GM19023 (cell line): ENCODE data around the gene TGM3.
"Not testable (repeated sequence)": the region's sequence is repeated elsewhere in the genome, so short reads cannot be mapped to it uniquely, and the experiment has no call there.

Experiments
- ATAC-seq: cut with Tn5 transposase; IDR thresholded peaks from one replicate; pipeline ENCODE4 v1.9.1; 2021; ENCODE audit warnings: mild to moderate bottlenecking, moderate library complexity; ENCODE audit not compliant: unreplicated experiment

Gene TGM3, protein sequence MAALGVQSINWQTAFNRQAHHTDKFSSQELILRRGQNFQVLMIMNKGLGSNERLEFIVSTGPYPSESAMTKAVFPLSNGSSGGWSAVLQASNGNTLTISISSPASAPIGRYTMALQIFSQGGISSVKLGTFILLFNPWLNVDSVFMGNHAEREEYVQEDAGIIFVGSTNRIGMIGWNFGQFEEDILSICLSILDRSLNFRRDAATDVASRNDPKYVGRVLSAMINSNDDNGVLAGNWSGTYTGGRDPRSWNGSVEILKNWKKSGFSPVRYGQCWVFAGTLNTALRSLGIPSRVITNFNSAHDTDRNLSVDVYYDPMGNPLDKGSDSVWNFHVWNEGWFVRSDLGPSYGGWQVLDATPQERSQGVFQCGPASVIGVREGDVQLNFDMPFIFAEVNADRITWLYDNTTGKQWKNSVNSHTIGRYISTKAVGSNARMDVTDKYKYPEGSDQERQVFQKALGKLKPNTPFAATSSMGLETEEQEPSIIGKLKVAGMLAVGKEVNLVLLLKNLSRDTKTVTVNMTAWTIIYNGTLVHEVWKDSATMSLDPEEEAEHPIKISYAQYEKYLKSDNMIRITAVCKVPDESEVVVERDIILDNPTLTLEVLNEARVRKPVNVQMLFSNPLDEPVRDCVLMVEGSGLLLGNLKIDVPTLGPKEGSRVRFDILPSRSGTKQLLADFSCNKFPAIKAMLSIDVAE

DNA sequence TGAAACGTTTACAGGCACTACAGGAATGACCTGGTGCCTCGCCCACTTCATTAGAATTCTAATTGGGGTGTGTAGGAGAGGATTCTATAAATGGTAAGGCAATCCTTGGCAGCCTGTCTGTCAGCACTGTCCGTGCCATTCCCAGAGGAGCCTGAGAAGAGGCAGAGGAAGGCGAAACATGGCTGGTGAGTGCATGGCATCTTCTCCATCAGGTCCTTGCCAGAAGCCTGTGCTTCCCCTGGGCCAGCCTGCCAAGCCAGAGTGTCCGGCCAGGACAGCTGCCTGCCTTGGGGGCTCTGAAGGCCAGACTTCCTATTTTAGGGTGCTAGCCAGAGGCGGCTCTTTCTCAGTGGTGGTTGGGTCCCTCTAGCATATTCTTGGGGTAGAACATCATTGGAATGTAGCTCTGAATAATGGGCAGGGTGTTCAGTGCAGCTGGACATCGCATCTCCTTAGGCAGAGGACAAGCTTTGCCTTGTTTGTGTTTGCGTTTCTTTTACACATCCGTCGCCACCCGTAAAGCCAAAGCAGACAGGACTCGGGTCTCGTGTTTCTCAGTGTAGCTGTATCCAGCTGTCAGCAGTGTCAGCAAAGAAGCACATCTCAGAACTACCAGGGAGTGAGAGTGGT, at the start of gene TGM3:
Gene TGM3, plus strand, starts transcription at position 116 of the 630 bp plus-strand sequence. Its CDS starts 63 bp downstream, at position 179.
- no peak for ATAC-seq

DNA sequence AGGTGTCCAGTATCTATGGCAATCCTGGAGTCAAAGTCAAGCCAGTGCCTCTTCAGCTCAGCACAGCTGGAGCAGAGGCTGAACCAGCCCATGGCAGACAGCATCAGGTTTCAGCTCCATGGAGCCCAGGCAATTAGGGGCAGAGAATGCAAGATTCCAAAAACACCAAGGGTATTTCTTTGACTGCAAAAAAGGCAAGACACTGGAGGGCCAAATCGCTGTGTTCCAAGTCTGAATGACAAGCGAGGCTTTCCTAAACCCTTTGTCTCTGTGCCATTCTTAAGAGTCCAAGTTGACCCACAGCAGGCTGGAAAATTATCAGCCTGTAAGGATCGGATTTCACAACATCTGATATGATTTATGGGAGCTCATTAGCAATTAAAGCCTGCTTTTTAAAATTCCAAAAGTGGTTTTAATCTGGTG, 49.7 kb upstream of the TGM3 start:
- no peak for ATAC-seq

DNA sequence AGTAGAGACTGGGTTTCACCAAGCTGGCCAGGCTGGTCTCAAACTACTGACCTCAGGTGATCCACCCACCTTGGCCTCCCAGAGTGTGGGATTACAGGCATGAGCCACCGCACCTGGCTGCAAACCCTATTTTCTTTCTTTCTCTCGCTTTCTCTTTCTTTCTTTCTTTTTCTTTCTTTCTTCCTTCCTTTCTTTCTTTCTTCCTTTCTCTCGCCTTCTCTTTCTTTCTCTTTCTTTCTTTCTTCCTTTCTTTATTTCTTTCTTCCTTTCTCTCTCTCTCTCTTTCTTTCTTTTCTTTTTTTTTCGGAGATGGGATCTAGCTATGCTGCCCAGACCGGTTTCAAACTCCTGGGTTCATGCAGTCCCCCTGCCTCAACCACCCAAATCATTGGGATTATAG, 47.0 kb upstream of the TGM3 start:
- ATAC-seq, result no peak

DNA sequence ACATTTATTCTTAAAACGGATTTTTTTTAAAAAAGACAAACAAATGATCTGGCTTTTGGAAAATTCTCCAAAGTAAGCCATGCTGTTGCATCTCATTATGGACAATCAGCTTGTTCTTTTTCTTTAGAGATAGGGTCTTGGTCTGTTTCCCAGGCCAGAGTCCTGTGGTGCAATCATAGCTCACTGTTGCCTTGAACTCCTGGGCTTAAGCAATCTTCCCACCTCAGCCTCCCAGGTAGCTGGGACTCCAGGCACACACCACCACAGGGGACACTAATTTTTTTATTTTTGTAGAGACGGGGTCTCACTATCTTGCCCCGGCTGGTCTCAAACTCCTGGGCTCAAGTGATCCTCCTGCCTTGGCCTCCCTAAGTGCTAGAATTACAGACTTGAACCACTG, 45.9 kb upstream of the TGM3 start:
- ATAC-seq, result no peak

DNA sequence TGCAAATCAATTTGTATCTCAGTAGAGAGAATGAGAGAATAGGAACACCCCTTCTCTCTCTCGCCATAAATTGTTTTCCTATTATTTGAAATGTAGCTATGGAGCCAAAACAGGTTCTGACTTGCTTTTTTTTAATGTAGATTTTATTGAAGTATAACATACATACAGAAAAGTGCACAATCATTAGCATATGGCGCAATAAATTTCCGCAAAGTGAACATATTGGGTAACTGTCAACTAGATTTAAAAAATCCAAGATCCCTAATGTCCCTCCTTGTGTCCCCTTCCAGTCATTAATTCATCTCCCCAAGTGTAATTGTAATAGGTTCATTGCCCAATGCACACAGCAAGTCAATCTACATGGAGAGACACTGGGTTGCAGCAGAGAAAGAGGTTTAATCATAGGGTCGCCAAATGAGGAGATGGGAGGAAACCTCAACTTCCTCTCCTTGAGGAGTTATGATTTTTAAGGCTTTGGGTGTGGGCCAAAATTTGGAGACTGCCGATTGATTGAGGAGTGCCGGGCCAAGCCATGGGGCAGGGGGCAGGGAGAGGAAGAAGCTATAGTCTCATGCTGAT, 43.3 kb upstream of the TGM3 start:
- ATAC-seq, result no peak

DNA sequence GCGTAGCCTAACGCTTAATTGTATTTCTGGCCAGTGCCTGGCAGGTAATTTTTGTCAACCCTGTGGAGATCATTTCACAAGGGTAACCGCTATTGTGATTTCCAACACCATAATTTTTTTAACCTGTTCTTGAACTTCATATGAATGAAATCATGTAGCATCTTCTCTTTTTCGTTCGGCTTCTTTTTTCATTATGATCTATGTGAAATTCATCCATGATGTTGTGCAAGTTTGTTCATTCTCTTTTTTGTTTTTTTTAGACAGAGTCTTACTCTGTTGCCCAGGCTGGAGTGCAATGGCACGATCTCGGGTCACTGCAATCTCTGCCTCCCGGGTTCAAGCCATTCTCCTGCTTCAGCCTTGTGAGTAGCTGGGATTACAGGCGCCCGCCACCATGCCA, 42.5 kb upstream of the TGM3 start:
- ATAC-seq, result no peak

DNA sequence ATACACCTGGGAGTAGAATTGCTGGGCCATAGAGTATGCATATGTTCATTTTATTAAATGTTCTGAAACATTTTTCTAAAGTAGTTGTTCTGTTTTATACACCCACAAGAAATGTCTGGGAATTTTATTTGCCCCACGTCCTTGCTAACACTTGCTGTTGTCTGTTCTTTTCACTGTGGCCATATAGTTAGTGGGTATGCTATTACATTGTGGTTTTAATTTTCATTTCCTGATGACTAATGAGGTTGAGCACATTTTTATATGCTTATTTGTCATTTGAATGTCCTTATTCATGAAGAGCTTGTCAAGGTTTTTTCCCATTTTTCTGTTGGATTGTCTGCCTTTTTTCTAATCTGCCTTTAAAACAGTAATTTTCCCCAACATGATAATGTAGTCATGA, 41.5 kb upstream of the TGM3 start:
- no peak for ATAC-seq

DNA sequence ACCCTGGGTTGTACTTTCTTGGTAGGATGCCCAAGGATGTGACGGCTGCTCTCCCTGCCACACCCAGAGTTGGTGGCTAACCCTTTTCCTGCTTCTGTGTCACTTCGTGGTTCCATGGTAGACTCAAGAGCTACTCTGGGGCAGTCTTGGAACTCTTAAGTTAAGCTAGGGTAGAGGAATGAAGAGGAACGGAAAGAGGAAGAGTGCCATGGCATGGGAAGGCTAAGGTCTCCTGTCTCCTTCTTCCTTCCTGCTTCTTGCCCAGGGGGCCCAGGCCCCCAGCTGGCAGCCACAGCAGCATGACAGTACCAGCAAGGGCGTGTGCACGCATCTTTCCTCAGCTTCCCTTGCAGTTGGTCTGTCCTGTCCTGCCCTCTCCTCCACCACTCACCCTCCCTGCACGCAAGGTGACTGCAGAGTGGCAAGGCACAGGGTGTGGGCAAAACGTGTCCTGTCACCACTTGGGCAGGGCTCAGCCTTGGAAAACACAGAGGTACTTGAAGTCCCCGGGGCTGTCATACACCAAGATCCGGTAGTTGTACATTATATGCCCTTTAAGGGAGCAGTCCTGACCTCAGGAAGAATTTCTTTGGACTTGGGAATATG, 39.8 kb upstream of the TGM3 start:
- no peak for ATAC-seq

DNA sequence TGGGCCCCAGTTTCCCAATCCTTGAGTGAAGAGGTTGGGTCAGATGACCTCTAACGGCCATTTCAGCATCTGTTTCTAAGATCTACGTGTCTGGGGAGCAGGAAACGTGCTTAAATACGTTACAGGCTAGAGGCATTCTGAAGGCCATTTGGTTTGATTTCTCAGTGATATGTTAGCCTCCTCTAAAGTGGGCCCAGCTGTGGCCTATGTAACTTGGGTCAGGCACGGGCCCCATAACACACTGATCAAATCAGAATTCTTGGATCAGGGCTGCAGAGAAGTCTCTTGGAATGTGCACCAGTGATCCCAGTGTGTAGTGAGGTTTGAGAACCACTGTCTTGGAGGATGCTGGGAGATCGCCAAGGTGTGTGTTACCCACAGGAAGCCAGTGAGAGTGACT, 36.1 kb upstream of the TGM3 start:
- ATAC-seq, result no peak

DNA sequence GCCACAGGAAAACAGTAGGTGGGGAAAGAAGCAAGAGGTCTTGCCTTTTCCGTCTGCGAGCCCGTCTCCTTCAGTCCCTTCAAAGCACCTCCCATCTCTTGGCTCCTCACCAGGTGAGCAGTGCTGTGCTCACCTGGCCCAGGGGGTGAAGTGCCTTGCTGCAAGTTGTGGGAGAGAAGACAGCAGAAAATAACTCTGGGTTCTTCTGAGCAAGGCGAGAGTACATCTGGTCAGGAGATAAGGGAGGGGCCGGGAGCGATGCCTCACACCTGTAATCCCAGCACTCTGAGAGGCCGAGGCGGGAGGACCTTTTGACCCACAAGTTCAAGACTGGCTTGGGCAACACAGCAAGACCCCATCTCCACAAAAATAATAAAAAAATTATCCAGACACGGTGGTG, 35.6 kb upstream of the TGM3 start:
- no peak for ATAC-seq

DNA sequence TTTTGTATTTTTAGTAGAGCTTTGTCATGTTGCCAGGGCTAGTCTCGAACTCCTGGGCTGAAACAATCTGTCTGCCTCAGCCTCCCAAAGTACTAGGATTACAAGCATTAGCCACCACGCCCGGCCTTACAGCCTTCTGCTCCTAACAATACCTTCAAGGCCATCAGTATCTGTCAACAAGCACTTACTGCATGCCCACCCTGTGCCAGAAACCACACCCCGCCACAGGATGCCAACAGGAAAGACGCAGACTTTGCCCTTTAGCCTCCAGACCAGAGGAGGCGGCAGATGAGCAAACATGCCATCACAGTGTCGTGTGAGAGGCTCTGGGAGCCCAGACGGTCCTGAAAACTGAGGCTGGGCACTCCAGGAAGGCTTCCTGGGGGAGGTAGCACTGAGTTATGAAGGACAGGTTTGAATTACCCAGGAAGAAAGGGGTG, 34.7 kb upstream of the TGM3 start:
- ATAC-seq, result no peak

DNA sequence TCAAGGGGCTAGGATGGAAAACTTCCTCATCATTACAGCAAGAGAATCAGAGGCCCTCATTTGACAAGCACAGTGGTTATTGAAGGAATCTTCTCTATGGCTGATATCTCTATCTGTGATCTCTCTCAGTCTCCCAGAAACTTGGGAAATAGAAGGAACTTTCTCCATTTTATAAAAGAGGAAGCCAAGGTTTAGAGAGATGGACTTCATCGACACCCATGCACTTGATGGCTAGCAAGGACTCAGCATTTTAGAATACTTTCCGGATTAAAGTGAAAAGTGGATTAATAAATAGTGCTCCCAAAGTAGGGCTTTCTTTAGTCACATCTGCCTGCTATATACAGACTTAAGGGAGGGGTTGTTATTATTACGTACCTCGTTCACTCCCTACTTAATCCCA, 34.2 kb upstream of the TGM3 start:
- ATAC-seq, result no peak

DNA sequence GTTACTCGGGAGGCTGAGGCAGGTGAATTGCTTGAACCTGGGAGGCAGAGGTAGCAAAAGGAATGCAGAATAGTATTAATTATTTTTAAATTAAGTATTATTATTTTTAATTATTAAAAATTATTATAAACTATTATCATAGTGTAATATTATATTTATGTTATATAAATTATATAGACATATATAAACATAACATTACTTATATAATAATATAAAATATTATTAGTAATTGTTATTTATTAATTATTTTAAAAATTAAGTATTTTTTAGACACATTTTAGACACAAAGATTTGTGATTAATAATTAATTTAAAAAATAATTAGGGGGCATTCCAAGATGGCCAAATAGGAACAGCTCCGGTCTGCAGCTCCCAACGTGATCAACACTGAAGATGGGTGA, 31.7 kb upstream of the TGM3 start:
- no peak for ATAC-seq

DNA sequence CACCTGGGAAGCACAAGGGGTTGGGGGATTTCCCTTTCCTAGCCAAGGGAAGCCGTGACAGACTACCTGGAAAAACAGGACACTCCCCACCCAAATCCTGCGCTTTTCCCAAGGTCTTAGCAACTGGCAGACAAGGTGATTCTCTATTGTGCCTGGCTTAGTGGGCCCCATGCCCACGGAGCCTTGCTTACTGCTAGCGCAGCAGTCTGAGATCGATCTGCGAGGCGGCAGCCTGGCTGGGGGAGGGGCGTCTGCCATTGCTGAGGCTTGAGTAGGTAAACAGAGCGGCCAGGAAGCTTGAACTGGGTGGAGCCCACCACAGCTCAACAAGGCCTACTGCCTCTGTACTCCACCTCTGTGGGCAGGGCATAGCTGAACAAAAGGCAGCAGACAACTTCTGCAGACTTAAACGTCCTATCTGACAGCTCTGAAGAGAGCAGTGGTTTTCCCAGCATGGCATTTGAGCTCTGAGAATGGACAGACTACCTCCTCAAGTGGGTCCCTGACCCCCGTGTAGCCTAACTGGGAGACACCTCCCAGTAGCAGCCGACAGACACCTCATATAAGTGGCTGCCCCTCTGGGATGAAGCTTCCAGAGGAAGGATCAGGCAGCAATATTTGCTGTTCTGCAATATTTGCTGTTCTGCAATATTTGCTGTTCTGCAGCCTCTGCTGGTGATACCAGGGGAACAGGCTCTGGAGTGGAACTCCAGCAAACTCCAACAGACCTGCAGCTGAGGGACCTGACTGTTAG, 31.0 kb upstream of the TGM3 start:
- ATAC-seq, result not testable (repeated sequence)

DNA sequence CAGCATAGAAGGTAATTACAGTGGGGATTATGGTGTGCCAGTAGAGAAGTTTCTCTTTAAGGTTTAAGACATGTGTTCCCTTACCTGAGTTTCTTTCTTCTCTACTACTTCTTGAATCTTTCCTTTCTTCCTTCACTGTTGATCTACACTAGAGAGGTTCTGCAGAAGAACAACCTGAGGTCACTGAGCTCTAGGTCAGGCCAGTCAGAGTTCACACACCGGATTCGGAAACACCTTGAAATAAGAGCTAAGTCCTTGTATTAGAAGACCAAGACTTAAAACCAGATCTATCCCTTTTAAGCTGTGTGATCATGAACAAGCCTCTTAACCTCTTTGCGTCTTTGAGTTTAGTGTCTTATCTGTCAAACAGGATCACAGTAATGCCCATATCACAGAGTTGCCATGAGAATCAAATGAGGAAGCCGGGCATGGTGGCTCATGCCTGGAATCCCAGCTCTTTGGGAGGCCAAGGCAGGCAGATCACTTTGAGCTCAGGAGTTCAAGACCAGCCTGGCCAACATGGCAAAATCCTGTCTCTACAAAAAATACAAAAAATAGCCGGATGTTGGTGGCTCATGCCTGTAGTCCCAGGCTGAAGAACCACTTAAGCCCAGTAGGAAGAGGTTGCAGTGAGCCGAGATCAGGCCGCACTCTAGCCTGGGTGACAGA, 22.0 kb upstream of the TGM3 start:
- ATAC-seq, result no peak

DNA sequence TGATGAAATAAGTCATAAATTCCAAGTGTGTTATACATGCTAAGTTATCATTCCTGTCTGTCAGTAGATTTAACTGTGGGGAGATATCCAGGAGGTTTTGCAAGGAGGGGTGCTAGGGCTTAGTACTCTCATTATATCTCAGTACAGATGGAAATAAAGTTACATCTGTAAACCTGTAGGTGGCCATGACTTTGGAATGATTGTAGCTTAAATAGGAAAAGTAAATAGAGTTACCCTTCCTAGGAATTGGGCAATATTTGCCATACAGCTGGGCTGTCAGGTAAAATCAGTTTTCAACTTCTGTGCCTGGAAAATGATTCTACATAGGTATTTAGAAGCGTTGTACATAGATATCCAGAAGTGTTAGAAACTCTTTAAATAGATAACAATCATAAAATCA, 19.8 kb upstream of the TGM3 start:
- no peak for ATAC-seq

DNA sequence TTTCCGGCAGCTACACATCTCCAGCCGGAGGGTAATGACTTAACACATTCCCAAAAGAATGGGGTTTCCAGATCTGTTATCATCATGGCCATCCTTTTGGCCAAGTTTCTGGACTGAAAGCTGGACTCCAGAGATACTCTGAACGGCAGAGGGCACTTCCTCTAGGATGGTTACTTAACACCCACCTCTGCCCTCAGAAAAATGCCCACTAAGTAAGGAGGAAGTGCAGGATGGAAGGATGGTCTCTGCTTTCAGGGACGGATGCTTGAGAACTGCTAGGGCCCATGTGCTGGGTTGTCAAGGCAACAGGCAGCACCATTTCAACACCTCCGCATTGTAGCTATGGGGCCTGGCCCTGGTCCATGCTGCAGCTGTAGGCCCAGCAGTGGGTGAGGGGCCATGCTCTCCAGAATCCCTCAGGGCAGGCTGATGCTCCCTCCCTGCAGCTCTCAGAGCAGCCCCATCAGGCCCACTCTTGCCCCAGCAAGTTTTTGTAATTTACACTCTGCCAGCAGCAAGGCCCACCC, 16.5 kb upstream of the TGM3 start:
- ATAC-seq, result no peak

DNA sequence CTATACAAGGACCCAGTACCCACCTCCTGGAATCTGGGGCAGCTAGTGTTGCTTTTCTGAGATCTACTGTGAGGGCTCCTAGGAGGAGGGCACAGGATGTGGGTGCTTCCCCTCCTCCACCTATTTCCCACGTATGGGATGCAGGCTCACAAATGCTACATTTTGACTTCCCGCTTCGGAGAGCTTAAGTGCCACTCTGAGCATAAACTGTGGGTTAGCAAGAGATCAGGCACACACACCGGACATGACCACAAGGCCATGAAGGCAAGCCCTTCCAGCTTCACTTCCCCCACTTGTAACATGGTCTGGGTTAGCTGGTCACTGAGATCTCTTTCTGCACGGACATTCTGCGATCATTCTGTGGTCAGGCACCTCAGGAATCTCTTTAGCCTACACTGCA, 15.7 kb upstream of the TGM3 start:
- ATAC-seq, result no peak

DNA sequence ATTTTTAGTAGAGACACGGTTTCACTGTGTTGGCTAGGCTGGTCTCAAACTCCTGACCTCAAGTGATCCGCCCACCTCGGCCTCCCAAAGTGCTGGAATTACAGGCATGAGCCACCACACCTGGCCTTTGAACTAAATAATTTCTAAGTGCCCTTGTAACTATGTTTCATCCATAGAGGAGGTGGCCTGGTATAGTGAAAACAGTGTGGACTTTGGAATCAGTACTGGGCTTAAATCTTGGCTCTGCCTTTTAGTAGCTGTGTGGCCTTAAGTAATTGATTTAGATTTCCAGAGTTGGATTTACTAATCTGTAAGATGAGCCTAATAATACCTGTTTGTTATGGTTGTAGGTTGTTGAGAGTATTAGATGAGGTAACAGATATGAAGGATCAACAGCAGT, 14.2 kb upstream of the TGM3 start:
- no peak for ATAC-seq

DNA sequence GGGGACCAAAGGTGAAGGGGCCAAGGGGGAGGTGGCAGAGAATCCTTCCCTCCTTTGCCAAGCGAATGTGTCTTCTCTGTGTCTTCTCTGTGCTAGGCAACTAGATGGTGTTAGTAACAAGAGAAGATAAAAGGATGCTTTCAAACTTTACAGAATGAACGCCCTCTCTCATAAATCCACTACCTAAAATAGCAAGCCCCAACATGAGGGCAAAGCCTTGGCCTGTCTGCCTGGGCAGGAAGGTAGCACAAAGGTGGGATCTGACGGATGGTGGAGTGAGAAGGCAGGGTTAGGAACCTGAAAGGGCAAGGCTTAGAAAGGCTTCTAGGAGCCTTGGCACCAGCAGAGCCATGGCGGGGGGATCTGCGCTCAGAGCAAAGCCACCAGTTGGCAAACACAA, 13.6 kb upstream of the TGM3 start:
- no peak for ATAC-seq
